Measurements from ENCODE around the gene IZUMO1. TPM values are rescaled to one million over a fixed set of nuclear protein-coding genes. Genes with fewer than 3 reads are reported as not detected.

IZUMO1 gene
- total and polyA plus RNA-seq, 2 of the 13 experiments (the other 11 are each of a cell fraction or from before 2014, with no cell fraction given), result 0.07 to 0.22 TPM

DNA sequence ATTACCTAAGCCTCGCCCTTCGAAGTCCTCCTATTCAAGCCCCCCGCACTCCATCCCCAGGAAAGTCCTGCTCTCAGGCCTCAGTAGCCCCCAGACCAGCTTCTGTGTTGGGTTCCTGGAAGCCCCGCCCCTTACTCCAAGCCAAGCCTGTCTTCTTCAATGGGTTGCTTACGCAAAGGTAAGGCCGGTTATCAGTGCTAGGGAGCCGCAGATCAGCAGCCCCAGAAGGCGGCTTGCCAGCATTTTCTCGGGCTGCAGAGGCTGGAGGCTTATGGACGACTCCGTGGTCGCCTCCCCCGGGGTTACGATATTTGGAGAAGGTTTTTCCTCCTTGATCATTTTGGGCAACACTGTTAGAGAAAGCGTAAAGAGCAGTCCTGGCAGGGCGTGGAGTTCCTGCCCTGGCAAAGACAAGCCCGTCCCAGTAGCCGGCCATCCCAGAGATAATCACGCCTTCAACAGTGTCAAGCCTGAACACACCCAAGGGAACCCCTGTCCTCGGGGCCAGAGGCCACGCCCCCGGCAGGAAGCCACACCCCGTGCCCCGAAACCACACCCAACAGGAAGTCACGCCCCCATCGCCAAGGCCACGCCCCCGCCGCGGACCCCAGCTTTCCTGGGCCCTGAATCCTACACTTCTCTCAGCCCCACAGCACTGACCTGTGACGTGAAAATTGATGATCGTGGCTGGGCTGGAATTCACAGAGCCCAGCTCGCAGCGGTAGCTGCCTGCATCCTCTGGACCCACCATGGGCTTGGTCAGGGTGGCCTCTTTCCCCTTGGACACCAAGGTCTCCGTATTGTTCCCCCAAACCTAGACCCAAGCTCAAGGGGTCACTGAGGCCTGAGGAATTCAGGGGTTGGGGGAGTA, 5.3 kb downstream of the IZUMO1 start (continued):
- TF ChIP-seq, protein P1, sequence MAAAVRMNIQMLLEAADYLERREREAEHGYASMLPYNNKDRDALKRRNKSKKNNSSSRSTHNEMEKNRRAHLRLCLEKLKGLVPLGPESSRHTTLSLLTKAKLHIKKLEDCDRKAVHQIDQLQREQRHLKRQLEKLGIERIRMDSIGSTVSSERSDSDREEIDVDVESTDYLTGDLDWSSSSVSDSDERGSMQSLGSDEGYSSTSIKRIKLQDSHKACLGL (CRISPR knock-in tag; IDR thresholded peaks at IDR 0.05), result 0 out of 2 replicates have a peak, but pooled peaks have one; percentile 20
- TF ChIP-seq THAP11 (CRISPR knock-in tag; IDR thresholded peaks at IDR 0.05) (peak; percentile 35; the same call in 1 of the 2 replicates), ARID2 (CRISPR knock-in tag; IDR thresholded peaks at IDR 0.05; ENCODE audit: borderline replicate concordance) (0 out of 2 replicates have a peak, but pooled peaks have one; percentile 19), GABPA (IDR thresholded peaks at IDR 0.05; ENCODE audit: low read depth, low read length) (peak; percentile 21; the same call in 1 of the 2 replicates), GABPA (CRISPR knock-in tag; IDR thresholded peaks at IDR 0.05; ENCODE audit: low read depth) (peak; percentile 71), GABPB1 (CRISPR knock-in tag; IDR thresholded peaks at IDR 0.05) (peak; percentile 75), EED (CRISPR knock-in tag; IDR thresholded peaks at IDR 0.05) (0 out of 2 replicates have a peak, but pooled peaks have one; percentile 54), ZNF776 (CRISPR knock-in tag; IDR thresholded peaks at IDR 0.05) (0 out of 2 replicates have a peak, but pooled peaks have one; percentile 17)
- TF ChIP-seq, protein P2, sequence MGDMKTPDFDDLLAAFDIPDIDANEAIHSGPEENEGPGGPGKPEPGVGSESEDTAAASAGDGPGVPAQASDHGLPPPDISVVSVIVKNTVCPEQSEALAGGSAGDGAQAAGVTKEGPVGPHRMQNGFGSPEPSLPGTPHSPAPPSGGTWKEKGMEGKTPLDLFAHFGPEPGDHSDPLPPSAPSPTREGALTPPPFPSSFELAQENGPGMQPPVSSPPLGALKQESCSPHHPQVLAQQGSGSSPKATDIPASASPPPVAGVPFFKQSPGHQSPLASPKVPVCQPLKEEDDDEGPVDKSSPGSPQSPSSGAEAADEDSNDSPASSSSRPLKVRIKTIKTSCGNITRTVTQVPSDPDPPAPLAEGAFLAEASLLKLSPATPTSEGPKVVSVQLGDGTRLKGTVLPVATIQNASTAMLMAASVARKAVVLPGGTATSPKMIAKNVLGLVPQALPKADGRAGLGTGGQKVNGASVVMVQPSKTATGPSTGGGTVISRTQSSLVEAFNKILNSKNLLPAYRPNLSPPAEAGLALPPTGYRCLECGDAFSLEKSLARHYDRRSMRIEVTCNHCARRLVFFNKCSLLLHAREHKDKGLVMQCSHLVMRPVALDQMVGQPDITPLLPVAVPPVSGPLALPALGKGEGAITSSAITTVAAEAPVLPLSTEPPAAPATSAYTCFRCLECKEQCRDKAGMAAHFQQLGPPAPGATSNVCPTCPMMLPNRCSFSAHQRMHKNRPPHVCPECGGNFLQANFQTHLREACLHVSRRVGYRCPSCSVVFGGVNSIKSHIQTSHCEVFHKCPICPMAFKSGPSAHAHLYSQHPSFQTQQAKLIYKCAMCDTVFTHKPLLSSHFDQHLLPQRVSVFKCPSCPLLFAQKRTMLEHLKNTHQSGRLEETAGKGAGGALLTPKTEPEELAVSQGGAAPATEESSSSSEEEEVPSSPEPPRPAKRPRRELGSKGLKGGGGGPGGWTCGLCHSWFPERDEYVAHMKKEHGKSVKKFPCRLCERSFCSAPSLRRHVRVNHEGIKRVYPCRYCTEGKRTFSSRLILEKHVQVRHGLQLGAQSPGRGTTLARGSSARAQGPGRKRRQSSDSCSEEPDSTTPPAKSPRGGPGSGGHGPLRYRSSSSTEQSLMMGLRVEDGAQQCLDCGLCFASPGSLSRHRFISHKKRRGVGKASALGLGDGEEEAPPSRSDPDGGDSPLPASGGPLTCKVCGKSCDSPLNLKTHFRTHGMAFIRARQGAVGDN (CRISPR knock-in tag; IDR thresholded peaks at IDR 0.05), result peak; percentile 4; the same call in 1 of the 2 replicates

Data from HepG2 (cell line).